K562 (cell line): ENCODE measurements around the gene DUS4L. TPM values are rescaled to one million over a fixed set of nuclear protein-coding genes. Genes with fewer than 3 reads are reported as not detected.

Experiments
- ATAC-seq: fragments of 200-7000 bp; cut with Tn5 transposase; 3 replicates; pipeline ENCODE4 v1.9.1; 2020; ENCODE audit warnings: moderate library complexity
- BruUV-seq: library from RNA; stranded (reverse); fragments of 400-500 nt; replicated peaks from 2 replicates; lab custom pipeline; 2021; lab: Mats Ljungman, UMichigan
- CTCF ChIA-PET: fragments of 300-600 bp; formaldehyde crosslinking; extraction: SDS; loops from one replicate; lab custom pipeline; 2021; ENCODE audit warnings: low intra/inter-chr PET ratio; lab: Yijun Ruan, JAX
- POLR2A ChIA-PET: fragments of 300-600, 350-650 bp; sonication (Branson Sonifier 250); formaldehyde crosslinking; extraction: SDS; loops from one replicate; lab custom pipeline; 2021; ENCODE audit warnings: antibody characterized with exemption, inconsistent platforms; lab: Yijun Ruan, JAX
- DNase-seq, 4 experiments: peaks; one replicate each; pipeline versions ENCODE4 v3.0.0 to v3.0.0-alpha.2; 2011 to 2018; ENCODE audit warnings: low spot score in 3 of 4, mixed read lengths in 3 of 4; ENCODE audit errors: extremely low read depth in 1 of 4
- FAIRE-seq: peaks from 2 replicates; lab custom pipeline; 2011; peaks lifted over from hg19 to GRCh38; lab: Jason Lieb, UNC
- H2AFZ ChIP-seq: 2 replicates; pipeline ENCODE4 v1.6.0; 2011; ENCODE audit warnings: low read depth, low read length, control low read depth, inconsistent platforms
- H3K27ac ChIP-seq: fragments of 200-600 bp; 3 replicates; pipeline ENCODE4 v1.8.0; 2011; ENCODE audit warnings: low read depth, mild to moderate bottlenecking, control low read depth, inconsistent platforms, low read length, moderate library complexity, mixed read lengths; ENCODE audit errors: extremely low read depth
- H3K27me3 ChIP-seq, 2 experiments: fragments of 300-600 bp in 1 of 2; 2 replicates in 1 of 2; 3 replicates in 1 of 2; pipeline versions ENCODE4 v1.6.0 to v1.8.0; 2011; ENCODE audit warnings: inconsistent platforms in 2 of 2, low read length in 2 of 2, mild to moderate bottlenecking in 1 of 2, mixed read lengths in 1 of 2, moderate library complexity in 1 of 2; ENCODE audit not compliant: control insufficient read depth in 2 of 2, insufficient read depth in 2 of 2
- H3K36me3 ChIP-seq: fragments of 300-600 bp; 3 replicates; pipeline ENCODE4 v1.8.0; 2011; ENCODE audit warnings: mild to moderate bottlenecking, low read length, inconsistent platforms; ENCODE audit not compliant: control insufficient read depth, insufficient read depth
- H3K4me1 ChIP-seq, 2 experiments: fragments of 200-600 bp in 1 of 2; replicated peaks in 1 of 2; 2 replicates in 1 of 2; 3 replicates in 1 of 2; pipeline versions ENCODE4 v1.5.1 to v1.8.0; 2011; ENCODE audit warnings: inconsistent platforms in 2 of 2, low read length in 2 of 2, mild to moderate bottlenecking in 1 of 2, mixed read lengths in 1 of 2, moderate library complexity in 1 of 2; ENCODE audit not compliant: control insufficient read depth in 2 of 2, insufficient read depth in 2 of 2
- H3K4me2 ChIP-seq: 2 replicates; pipeline ENCODE4 v1.6.1; 2011; ENCODE audit warnings: low read length, control low read depth, inconsistent platforms, mixed read lengths; ENCODE audit not compliant: insufficient read depth
- H3K4me3 ChIP-seq: fragments of 200-600 bp; sonication (generic), shearing (Covaris generic); 2 replicates; pipeline ENCODE4 v1.5.1; 2016; ENCODE audit warnings: control low read depth, inconsistent platforms
- H3K79me2 ChIP-seq: fragments of 200-600 bp; 3 replicates; pipeline ENCODE4 v1.8.0; 2011; ENCODE audit warnings: low read length, inconsistent platforms; ENCODE audit not compliant: control insufficient read depth, insufficient read depth
- H3K9ac ChIP-seq, 2 experiments: 2 replicates each; pipeline versions ENCODE4 v1.6.0 to v1.6.1; 2011; ENCODE audit warnings: low read depth in 2 of 2, low read length in 2 of 2, control low read depth in 1 of 2, inconsistent platforms in 1 of 2, mild to moderate bottlenecking in 1 of 2, mixed read lengths in 1 of 2; ENCODE audit not compliant: insufficient read depth in 1 of 2
- H3K9me1 ChIP-seq: one replicate; pipeline ENCODE4 v1.6.0; 2011; ENCODE audit warnings: inconsistent platforms, mild to moderate bottlenecking, low read length, moderate library complexity; ENCODE audit not compliant: control insufficient read depth, insufficient read depth
- H3K9me3 ChIP-seq: replicated peaks from 2 replicates; pipeline ENCODE4 v1.5.1; 2011; ENCODE audit warnings: low read depth, low read length, inconsistent platforms; ENCODE audit not compliant: control insufficient read depth, insufficient read depth
- H4K20me1 ChIP-seq: replicated peaks from 2 replicates; pipeline ENCODE4 v1.6.1; 2011; ENCODE audit warnings: low read length, inconsistent platforms, mixed read lengths; ENCODE audit not compliant: control insufficient read depth, insufficient read depth
- HMBOX1 ChIP-seq: sonication (generic); IDR thresholded peaks from 2 replicates; pipeline ENCODE4 v1.6.1; 2016
- MLX ChIP-seq, 2 experiments: fragments of 450-650 bp in 1 of 2; sonication (generic) in 1 of 2; formaldehyde crosslinking; conservative IDR thresholded peaks; 2 replicates each; pipeline versions ENCODE4 v1.4.0 to v1.8.1; 2020 to 2022; ENCODE audit warnings: mild to moderate bottlenecking in 1 of 2, missing genetic modification reagents in 1 of 2
- in situ Hi-C: fragments of 300-500 bp; cut with MboI; formaldehyde crosslinking; loops from 4 replicates; pipeline ENCODE4 v1.15.0; 2018; ENCODE audit warnings: inconsistent platforms, mixed read lengths
- intact Hi-C: fragments of 100-400 bp; cut with micrococcal nuclease; formaldehyde crosslinking; loops from 2 replicates; pipeline ENCODE4 v1.14.2; 2022
- polyA plus RNA-seq, 8 experiments: library from polyadenylated mRNA; depleted of rRNA in 4 of 8; stranded (reverse) in 5 of 8; unstranded in 3 of 8; fragments of >200 nt; fragmentation: Nextera tagmentation in 2 of 8; fragmentation: Illumina TruSeq in 1 of 8; extraction: Ambion mirVana in 2 of 8; extraction: Trizol in 1 of 8; gene quantifications; 2 replicates each; pipeline versions ENCODE4 v1.2.1 to v1.2.3, GENCODE V29; 2011 to 2014; ENCODE audit warnings: inconsistent platforms in 1 of 8, missing spikeins in 1 of 8
- total RNA-seq, 7 experiments: library from RNA; depleted of rRNA in 6 of 7; stranded (reverse); fragments of >200 nt in 6 of 7; fragmentation: Illumina TruSeq in 2 of 7; extraction: Trizol in 2 of 7; gene quantifications; 2 replicates each; pipeline versions ENCODE4 v1.2.1 to v1.2.3, GENCODE V29; 2011 to 2021; ENCODE audit warnings: low replicate concordance in 1 of 7

DUS4L gene
- total and polyA plus RNA-seq, 9 of the 15 experiments (the other 6 are each of a cell fraction or from before 2014, with no cell fraction given), result 12.2 to 33.6 (median 28.6) TPM

- no peaks in the 10 kb centered on the region for H3K27me3 ChIP-seq
- H3K36me3 ChIP-seq, result peaks cover 68% of the 10 kb centered on the region
- in situ Hi-C loops (no loop called here), intact Hi-C loops (no loop called here)
- no peaks in the 10 kb centered on the region for H3K79me2 ChIP-seq
- H3K4me2 ChIP-seq, result no peak overlapping the region
- H3K9me1 ChIP-seq, result no peaks in the 10 kb centered on the region
- POLR2A ChIA-PET, result interaction anchor here (0.8 kb wide), 1 partner anchor 15 kb away, joined by 3 read pairs; no protein-coding TSS in a partner anchor
- H3K9me3 ChIP-seq, result no peaks in the 10 kb centered on the region
- H3K4me1 ChIP-seq, result no peaks in the 10 kb centered on the region
- H4K20me1 ChIP-seq, result no peaks in the 10 kb centered on the region
- BruUV-seq, result no TSS peak
- FAIRE-seq, result no peak
- H3K4me3 ChIP-seq, result no peak overlapping the region
- no peak for DNase-seq
- no peak for ATAC-seq
- no peak overlapping the region for H3K27ac ChIP-seq
- no peak overlapping the region for H2AFZ ChIP-seq
- no peak overlapping the region for H3K9ac ChIP-seq
- TF ChIP-seq MLX (CRISPR knock-in tag; conservative IDR thresholded peaks at IDR 0.05), result no peak
- peak; percentile 48; the same call in 1 of the 2 replicates for TF ChIP-seq HMBOX1
- TF ChIP-seq, all 486 proteins: peak for 1
- CTCF ChIA-PET, result no interaction called here
These were observed 50.7 kb downstream of the DUS4L start for GRCh38 chr7:107614425-107614824.
